ENCODE results near the gene RAB44. TPM values are rescaled to one million over a fixed set of nuclear protein-coding genes. Genes with fewer than 3 reads are reported as not detected.

Gene RAB44
- polyA plus RNA-seq, 1 experiment = 0.04 TPM

DNA sequence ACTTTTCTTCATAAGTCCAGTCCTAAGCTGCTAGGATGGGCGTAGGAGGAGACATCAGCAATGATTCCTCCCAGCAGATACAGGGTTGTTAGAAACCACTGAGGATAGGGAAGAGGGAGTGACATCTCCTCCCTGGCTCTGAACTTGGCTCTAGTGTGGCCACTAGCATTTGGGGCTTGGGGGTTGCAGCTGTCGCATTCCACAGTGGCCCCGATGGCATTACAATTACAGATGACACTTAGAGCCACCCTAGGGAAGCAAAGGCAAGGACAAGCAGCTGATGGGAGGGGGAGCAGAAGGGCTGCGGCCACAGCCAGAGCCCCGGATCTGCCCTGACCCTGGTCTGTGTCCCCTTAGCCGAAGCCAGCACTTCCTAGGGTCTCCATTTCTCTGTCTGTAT, 28.6 kb upstream of the RAB44 start:
- ChIA-PET CTCF (interaction anchor here (1.4 kb wide), 1 partner anchor 10 kb away, joined by 6 read pairs; the partner anchor contains the start of gene CDKN1A), POLR2A (no interaction called here)
- no peak overlapping the region for H3K4me3 ChIP-seq (ENCODE audit: low read depth, low read length)
- no peak for DNase-seq (ENCODE audit: low read depth)
- H3K36me3 ChIP-seq (ENCODE audit: control insufficient read depth, insufficient read depth, low read length) = no peaks in the 10 kb centered on the region
- TF ChIP-seq, protein P1, sequence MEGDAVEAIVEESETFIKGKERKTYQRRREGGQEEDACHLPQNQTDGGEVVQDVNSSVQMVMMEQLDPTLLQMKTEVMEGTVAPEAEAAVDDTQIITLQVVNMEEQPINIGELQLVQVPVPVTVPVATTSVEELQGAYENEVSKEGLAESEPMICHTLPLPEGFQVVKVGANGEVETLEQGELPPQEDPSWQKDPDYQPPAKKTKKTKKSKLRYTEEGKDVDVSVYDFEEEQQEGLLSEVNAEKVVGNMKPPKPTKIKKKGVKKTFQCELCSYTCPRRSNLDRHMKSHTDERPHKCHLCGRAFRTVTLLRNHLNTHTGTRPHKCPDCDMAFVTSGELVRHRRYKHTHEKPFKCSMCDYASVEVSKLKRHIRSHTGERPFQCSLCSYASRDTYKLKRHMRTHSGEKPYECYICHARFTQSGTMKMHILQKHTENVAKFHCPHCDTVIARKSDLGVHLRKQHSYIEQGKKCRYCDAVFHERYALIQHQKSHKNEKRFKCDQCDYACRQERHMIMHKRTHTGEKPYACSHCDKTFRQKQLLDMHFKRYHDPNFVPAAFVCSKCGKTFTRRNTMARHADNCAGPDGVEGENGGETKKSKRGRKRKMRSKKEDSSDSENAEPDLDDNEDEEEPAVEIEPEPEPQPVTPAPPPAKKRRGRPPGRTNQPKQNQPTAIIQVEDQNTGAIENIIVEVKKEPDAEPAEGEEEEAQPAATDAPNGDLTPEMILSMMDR (IDR thresholded peaks at IDR 0.05; ENCODE audit: insufficient read depth, low read depth, low read length) = no peak
- no peaks in the 10 kb centered on the region for H3K27me3 ChIP-seq (ENCODE audit: control insufficient read depth, insufficient read depth, low read length)

DNA sequence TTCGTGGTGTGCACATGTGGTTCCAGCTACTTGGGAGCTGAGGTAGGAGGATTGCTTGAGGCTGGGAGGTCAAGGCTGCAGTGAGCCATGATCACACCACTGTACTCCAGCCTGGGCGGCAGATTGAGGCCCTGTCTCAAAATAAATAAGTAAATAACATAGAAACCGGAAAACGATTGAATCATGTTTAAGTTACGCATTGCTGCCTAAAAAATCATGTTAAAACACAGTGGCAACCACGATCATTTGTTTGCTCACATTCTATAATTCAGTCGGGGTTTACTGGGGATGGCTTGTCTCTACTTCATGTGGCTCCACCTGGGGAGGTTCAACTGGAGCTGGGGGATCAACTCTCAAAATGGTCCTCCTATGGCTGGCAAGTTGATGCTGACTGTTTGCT, 27.4 kb upstream of the RAB44 start:
- no peaks in the 10 kb centered on the region for H3K36me3 ChIP-seq (ENCODE audit: control insufficient read depth, insufficient read depth, low read length)
- CTCF ChIA-PET = no interaction called here
- H3K27me3 ChIP-seq (ENCODE audit: control insufficient read depth, insufficient read depth, low read length) = no peaks in the 10 kb centered on the region
- TF ChIP-seq, protein P1 (IDR thresholded peaks at IDR 0.05; ENCODE audit: insufficient read depth, low read depth, low read length) = no peak
- POLR2A ChIA-PET = no interaction called here
- no peak overlapping the region for H3K4me3 ChIP-seq (ENCODE audit: low read depth, low read length)
- DNase-seq (ENCODE audit: low read depth) = no peak

DNA sequence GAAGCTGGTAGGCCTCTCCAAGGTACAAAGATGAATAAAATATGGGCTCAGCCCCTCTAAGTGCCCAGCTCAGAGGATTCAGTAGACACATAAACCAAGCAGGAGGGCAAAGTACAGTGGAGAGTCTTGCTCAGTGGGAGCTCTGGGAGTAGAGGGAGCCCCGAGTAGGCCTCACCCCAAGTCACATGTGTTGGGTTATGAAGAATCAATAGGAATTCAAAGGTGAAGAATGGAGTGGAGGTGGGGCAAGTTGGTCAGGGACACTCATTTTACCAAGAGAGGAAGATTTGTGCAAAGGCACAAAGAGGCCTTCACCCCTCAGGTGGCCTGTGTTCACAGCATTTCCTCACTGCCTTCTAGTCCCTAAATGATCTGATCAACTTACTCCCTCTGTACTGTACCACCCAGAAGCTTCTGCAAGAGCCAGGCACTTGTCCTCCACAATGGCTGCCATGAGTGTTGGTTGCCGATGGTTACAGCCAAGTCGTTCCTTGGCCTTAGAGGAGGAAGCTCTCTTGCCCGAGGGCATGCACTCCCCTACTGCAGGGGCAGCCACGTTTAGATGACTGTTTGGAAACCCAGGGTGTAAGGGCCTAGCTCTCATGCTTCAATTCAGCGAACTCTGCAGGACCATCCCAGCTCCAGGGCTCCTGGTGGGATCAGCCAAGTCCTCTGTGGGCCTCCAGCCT, 25.8 kb upstream of the RAB44 start:
- ChIA-PET CTCF (interaction anchor here (0.9 kb wide), 1 partner anchor 49 kb away, joined by 3 read pairs; no protein-coding TSS in a partner anchor), POLR2A (no interaction called here)
- TF ChIP-seq, protein P1 (IDR thresholded peaks at IDR 0.05; ENCODE audit: insufficient read depth, low read depth, low read length) = no peak
- H3K27me3 ChIP-seq (ENCODE audit: control insufficient read depth, insufficient read depth, low read length) = no peaks in the 10 kb centered on the region
- no peak overlapping the region for H3K4me3 ChIP-seq (ENCODE audit: low read depth, low read length)
- H3K36me3 ChIP-seq (ENCODE audit: control insufficient read depth, insufficient read depth, low read length) = no peaks in the 10 kb centered on the region
- DNase-seq (ENCODE audit: low read depth) = no peak

DNA sequence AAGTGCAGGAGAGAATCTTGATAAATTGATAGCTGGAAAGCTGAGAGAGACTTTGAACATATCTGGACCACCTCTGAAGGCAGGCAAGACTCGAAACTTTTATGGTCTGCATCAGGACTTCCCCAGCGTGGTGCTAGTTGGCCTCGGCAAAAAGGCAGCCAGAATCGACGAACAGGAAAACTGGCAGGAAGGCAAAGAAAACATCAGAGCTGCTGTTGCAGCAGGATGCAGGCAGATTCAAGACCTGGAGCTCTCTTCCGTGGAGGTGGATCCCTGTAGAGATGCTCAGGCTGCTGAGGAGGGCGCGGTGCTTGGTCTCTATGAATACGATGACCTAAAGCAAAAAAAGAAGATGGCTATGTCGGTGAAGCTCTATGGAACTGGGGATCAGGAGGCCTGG, 23.7 kb upstream of the RAB44 start:
- POLR2A ChIA-PET = no interaction called here
- Histone ChIP-seq H3K36me3 (ENCODE audit: control insufficient read depth, insufficient read depth, low read length) (no peaks in the 10 kb centered on the region), H3K27me3 (ENCODE audit: control insufficient read depth, insufficient read depth, low read length) (no peaks in the 10 kb centered on the region), H3K4me3 (ENCODE audit: low read depth, low read length) (no peak overlapping the region)
- DNase-seq (ENCODE audit: low read depth) = no peak
- TF ChIP-seq, protein P1 (IDR thresholded peaks at IDR 0.05; ENCODE audit: insufficient read depth, low read depth, low read length) = no peak
- CTCF ChIA-PET = no interaction called here

DNA sequence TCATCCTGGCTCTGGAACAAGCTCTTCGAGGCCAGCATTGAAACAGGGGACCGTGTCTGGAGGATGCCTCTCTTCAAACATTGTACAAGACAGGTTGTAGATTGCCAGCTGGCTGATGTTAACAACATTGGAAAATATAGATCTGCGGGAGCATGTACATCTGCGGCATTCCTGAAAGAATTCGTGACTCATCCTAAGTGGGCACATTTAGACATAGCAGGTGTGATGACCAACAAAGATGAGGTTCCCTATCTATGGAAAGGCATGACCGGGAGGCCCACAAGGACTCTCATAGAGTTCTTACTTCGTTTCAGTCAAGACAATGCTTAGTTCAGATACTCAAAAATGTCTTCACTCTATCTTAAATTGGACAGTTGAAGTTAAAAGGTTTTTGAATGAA, 22.7 kb upstream of the RAB44 start:
- CTCF ChIA-PET = no interaction called here
- Histone ChIP-seq H3K4me3 (ENCODE audit: low read depth, low read length) (no peak overlapping the region), H3K27me3 (ENCODE audit: control insufficient read depth, insufficient read depth, low read length) (no peaks in the 10 kb centered on the region), H3K36me3 (ENCODE audit: control insufficient read depth, insufficient read depth, low read length) (peaks cover 2% of the 10 kb centered on the region)
- TF ChIP-seq, protein P1 (IDR thresholded peaks at IDR 0.05; ENCODE audit: insufficient read depth, low read depth, low read length) = no peak
- no peak for DNase-seq (ENCODE audit: low read depth)
- POLR2A ChIA-PET = no interaction called here
